T-helper 22 cell (primary cell): ENCODE data around the gene SCARB2.

Source experiments
- DNase-seq: peaks from one replicate; pipeline ENCODE4 v3.0.0-alpha.2; 2020; ENCODE audit warnings: low read depth

SCARB2 gene

DNA sequence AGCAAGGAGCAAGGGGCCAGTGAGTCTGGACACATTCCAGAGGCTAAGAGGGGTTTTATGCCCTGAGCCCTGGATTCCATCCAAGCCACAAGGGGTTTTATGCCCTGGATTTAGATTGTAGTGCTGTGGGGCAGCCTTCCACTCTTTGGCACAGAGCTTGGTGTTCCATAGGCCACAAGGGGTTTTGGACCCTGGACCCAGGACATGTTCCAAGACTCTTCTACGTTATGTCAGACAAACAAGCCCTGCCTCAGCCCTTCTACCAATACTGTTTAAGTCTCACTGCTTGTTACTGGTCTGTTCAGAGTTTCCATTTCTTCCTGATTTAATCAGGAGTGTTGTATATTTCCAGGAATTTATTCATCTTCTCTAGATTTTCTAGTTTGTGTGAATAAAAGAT lies 12.8 kb upstream of the SCARB2 start:
- no peak for DNase-seq

DNA sequence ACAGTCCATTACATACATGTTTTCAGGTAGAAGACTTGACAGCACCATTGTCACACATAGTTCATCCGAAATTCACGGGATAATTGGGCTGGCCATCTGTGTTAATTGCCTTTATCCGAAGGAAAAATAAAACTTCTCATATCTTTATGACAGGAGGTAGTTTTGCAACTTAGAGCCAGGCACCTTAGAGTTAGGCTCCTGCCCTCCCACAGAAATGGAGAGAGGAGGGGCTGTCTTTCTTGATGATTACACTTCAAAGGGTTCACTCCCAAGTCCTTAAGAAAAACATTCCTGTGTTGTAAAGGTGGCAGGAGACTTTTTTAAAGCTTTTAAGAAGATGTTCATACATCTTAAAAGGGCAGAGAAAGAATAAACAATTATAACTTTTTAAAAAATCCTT lies 10.5 kb upstream of the SCARB2 start:
- no peak for DNase-seq

GRCh38 chr4:76219299-76220055 lies 5.9 kb upstream of the SCARB2 start:
- DNase-seq: no peak

DNA sequence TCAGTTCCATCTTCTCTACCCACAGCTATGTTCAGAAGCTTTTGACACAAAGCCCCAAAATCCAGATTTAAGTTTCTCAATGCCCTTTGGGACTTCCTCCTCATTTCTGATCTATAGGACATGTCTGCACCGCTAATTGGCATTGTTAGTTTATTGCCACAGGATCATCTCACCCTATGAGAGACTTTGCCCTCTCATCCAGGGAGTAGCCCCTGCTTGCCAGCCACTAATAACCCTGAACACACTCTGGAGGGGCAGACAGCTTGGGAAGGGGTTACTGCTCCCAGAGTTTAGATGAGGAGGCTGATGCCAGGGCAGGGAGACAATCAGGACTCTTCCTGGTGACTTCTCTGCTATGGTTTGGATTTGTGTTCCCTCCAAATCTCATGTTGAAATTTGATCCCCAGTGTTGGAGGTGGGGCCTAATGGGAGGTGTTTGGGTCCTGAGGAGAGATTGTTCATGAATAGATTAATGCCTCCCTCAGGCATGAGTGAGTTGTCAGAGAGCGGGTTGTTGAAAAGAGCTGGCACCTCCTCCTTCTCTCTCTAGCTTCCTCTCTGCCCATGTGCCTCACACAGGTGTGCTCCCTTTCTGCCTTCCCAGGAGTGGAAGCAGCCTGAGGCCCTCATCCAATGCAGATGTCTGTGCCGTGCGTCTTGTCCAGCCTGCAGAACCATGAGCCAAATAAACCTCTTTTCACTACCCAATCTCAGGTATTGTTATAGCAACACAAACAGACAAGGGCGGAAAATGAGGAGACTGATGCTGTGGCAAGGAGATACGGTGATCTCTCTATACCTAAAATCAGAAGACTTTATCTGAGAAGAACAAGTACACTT lies 3.6 kb upstream of the SCARB2 start:
- DNase-seq: no peak

- DNase-seq: no peak
Measured at GRCh38 chr4:76216524-76216923, 2.9 kb upstream of the SCARB2 start.

DNA sequence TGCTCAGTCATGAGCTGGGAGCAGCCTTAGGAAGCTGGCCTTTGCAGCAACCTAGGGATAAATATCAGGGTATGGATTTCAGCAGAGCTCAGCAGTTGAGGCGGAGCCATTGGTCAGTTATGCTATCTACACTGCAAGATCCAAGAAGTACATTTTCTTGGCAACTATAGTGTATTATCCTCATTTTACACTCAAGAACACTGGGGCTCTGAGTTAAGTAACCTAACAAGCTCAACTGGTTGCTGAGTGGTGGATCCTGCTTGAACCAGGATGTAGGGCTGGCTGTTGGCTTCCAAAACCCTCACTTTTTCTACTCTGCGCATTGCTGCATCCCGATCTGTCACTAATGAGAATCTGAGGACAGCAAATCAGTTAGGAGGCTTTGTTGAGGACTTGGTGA lies 1.5 kb upstream of the SCARB2 start:
- no peak for DNase-seq

- DNase-seq: no peak
Measured at GRCh38 chr4:76214177-76214675, 602 bp upstream of the SCARB2 start.

DNA sequence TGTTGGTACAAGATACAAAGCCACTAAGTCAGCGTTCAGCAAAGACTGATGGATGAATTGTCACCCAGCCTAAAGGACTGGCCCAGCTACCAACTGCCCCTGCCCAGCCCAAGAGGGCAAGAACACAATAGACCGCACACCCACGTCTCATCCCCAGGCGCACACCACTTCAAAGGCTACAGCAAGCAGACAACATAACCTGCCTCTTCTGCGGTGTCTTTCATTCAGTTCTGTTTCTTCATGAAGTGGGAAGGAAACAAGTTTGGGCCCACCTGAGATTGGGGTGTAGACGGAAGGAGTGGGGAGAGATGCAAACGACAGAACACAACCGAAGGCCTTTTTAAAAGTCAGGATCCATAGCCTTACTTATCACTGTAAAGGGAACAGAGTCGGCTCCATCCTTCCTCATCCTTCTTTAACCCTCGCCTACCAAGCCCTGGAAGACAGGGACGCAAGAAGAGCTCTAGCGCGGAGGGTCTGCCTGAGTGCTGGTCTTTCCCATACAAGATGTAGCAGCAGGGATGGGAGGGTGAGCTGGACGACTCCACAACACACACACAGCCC lies 691 bp downstream of the SCARB2 start:
- DNase-seq: peak; percentile 27

DNA sequence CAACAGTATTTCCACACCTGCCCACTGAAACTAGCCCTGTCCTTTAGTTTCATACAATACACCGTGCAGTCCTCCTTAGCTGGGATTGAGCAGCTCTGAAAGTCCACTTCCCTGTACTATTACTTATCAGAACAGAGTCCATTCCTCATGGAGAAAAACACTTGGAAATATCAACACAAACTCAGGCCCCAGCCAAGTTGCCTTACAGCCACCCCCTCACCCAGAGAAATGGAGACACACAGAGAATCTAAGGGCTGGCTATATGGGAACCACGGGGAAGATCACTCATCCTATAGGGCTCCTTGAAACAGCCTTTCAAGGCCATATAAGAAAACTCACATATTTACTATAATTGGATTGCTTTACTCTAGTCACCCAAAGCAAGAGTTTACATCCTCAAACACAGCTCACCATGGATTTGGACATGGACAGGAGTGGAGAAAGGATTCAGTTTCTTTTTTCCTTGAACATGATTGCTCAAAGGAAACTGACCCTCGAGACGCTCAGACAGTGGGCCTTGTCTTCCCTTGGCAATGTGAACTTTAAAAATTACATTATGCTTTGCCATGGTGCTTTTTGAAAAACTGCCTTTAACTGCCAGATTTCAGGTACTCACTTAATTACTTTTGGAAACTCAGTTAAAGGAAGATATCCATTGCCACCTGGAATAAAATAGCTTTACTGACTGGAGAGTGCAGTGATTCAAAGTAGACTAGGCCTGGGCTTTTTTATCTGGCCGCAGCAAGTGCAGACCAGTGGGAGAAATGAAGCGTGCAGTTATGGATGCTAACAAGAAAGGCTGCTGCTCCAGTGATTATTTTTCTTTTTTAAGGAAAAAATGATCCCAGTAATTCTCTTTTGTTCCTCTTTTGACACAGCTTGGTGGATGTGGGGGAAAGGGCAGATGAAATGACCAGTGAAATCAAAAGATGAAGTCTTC lies 1.6 kb downstream of the SCARB2 start:
- no peak for DNase-seq

GRCh38 chr4:76210452-76210851 lies 3.2 kb downstream of the SCARB2 start:
- DNase-seq: no peak

GRCh38 chr4:76209881-76210280 lies 3.7 kb downstream of the SCARB2 start:
- DNase-seq: no peak

GRCh38 chr4:76208005-76208765 lies 5.4 kb downstream of the SCARB2 start:
- DNase-seq: no peak

- DNase-seq: no peak
Measured at GRCh38 chr4:76207549-76207948, 6.1 kb downstream of the SCARB2 start.

GRCh38 chr4:76206222-76206942 lies 7.2 kb downstream of the SCARB2 start:
- no peak for DNase-seq

DNA sequence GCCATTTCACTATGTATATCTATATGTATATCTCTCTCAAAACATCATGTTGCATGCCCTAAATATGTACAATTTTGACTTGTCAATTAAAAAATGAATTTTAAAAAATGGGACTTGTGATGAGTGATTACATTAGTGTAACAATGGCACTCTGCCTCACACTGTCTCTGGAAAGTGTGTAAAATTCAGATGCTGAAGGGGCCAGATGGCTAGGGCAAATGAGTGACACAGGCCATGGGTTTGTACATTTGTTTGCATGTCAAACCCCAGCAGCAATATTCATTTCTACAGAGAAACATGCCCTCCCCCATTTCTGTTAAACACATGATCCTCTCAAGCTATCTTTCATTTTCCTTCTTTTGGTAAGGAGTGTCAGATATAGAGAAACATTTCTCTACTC lies 8.1 kb downstream of the SCARB2 start:
- no peak for DNase-seq

GRCh38 chr4:76204936-76205335 lies 8.7 kb downstream of the SCARB2 start:
- no peak for DNase-seq

GRCh38 chr4:76203541-76203940 lies 10.1 kb downstream of the SCARB2 start:
- DNase-seq: no peak

GRCh38 chr4:76201276-76201675 lies 12.3 kb downstream of the SCARB2 start:
- no peak for DNase-seq

GRCh38 chr4:76200771-76201231 lies 12.8 kb downstream of the SCARB2 start:
- DNase-seq: no peak

GRCh38 chr4:76199664-76200211 lies 13.9 kb downstream of the SCARB2 start:
- DNase-seq: no peak
